NCI-H1436 treated with DMSO at 0.1 percent for 48 hours (cell line): ENCODE measurements around the gene AOC3.
"Not testable (repeated sequence)": the region's sequence is repeated elsewhere in the genome, so short reads cannot be mapped to it uniquely, and the experiment has no call there.

ENCODE experiments used
- DNase-seq: peaks from one replicate; lab custom pipeline; 2025; lab: John Stamatoyannopoulos, UW

The AOC3 gene

GRCh38 chr17:42844761-42845555 is 6.0 kb upstream of the AOC3 start:
- DNase-seq, result no peak

GRCh38 chr17:42845556-42845917 is 5.5 kb upstream of the AOC3 start:
- no peak for DNase-seq

- no peak for DNase-seq
These were observed 4.9 kb upstream of the AOC3 start for GRCh38 chr17:42845918-42846593.

GRCh38 chr17:42846594-42847280 is 4.3 kb upstream of the AOC3 start:
- no peak for DNase-seq

- no peak for DNase-seq
These were observed 2.9 kb upstream of the AOC3 start for GRCh38 chr17:42848093-42848492.

GRCh38 chr17:42849031-42849430 is 2.0 kb upstream of the AOC3 start:
- no peak for DNase-seq

- no peak for DNase-seq
These were observed 1.4 kb upstream of the AOC3 start for GRCh38 chr17:42849451-42850181.

GRCh38 chr17:42851371-42852240 is 607 bp downstream of the AOC3 start:
- not testable (repeated sequence) for DNase-seq

- DNase-seq, result no peak
These were observed 1.4 kb downstream of the AOC3 start for GRCh38 chr17:42852351-42852750.

- DNase-seq, result no peak
These were observed 2.0 kb downstream of the AOC3 start for GRCh38 chr17:42853004-42853403.

GRCh38 chr17:42853597-42853967 is 2.6 kb downstream of the AOC3 start:
- DNase-seq, result no peak

- no peak for DNase-seq
These were observed 3.2 kb downstream of the AOC3 start for GRCh38 chr17:42853968-42854790.

- no peak for DNase-seq
These were observed 4.1 kb downstream of the AOC3 start for GRCh38 chr17:42855048-42855596.

- not testable (repeated sequence) for DNase-seq
These were observed 5.1 kb downstream of the AOC3 start for GRCh38 chr17:42856093-42856492.

- DNase-seq, result not testable (repeated sequence)
These were observed 5.5 kb downstream of the AOC3 start for GRCh38 chr17:42856516-42856915.

GRCh38 chr17:42857389-42857788 is 6.4 kb downstream of the AOC3 start:
- DNase-seq, result no peak

GRCh38 chr17:42865638-42866094 is 14.7 kb downstream of the AOC3 start:
- DNase-seq, result no peak

- no peak for DNase-seq
These were observed 15.2 kb downstream of the AOC3 start for GRCh38 chr17:42866216-42866615.

- no peak for DNase-seq
These were observed 15.9 kb downstream of the AOC3 start for GRCh38 chr17:42866631-42867575.
